Right cardiac atrium (tissue), 5 donors: ENCODE data around the gene BPIFB3. TPM values are rescaled to one million over a fixed set of nuclear protein-coding genes. Genes with fewer than 3 reads are reported as not detected.

Experiments
- ATAC-seq, 2 donors: fragments of 200-7000 bp; cut with Tn5 transposase; one replicate each; pipeline versions ENCODE4 v1.8.0 to v1.9.1; 2020; ENCODE audit warnings: moderate library complexity in 2 of 2, mild to moderate bottlenecking in 1 of 2
- DNase-seq, 3 donors: peaks; one replicate each; pipeline ENCODE4 v3.0.0-alpha.2; 2020
- H3K27ac ChIP-seq: one replicate; pipeline ENCODE4 v1.5.1; 2013; ENCODE audit warnings: mild to moderate bottlenecking, low read length, control low read depth, moderate library complexity
- H3K27me3 ChIP-seq: one replicate; pipeline ENCODE4 v1.6.1; 2013; ENCODE audit not compliant: control insufficient read depth, insufficient read depth
- H3K4me1 ChIP-seq: one replicate; pipeline ENCODE4 v1.6.1; 2013; ENCODE audit warnings: low read length; ENCODE audit not compliant: control insufficient read depth, insufficient read depth
- H3K4me3 ChIP-seq: one replicate; pipeline ENCODE4 v1.5.1; 2013; ENCODE audit warnings: low read length, control low read depth
- H3K9me3 ChIP-seq: one replicate; pipeline ENCODE4 v1.6.1; 2013; ENCODE audit warnings: low read length; ENCODE audit not compliant: control insufficient read depth
- WGBS: extraction: QIAGEN DNeasy Blood & Tissue Kit; methylation state at CpG from one replicate; pipeline ENCODE4 v1.1.7; 2013; 5-methylcytosine and 5-hydroxymethylcytosine counted together
- intact Hi-C, 4 donors: fragments of 100-400 bp; cut with DNase I; formaldehyde crosslinking; loops; one replicate each; pipeline versions ENCODE4 v1.11.0 to v1.14.0; 2022 to 2023
- polyA plus RNA-seq: library from polyadenylated mRNA; stranded (reverse); fragments of 200-250 nt; gene quantifications from one replicate; pipeline ENCODE4 v1.2.3, GENCODE V29; 2013
- total RNA-seq, 4 donors: library from RNA; stranded (reverse); fragmentation: NEBNext Ultra II Directional; extraction: Animal tissue kit (Norgen Biotek cat#: 25700); gene quantifications; one replicate each; pipeline ENCODE4 v1.2.1, GENCODE V29; 2021
- donor health status: healthy with polysubstance abuse.
- donor health status: DM: no; HTN: yes; CAD: no.
- donor health status: DM: no; HTN: no; CAD: no.
- donor health status: DM: no; HTN: yes; CAD: no; lungs with severe emphysema.
- donor health status: DM: yes; HTN: yes; CAD: no.

Gene BPIFB3
- total and polyA plus RNA-seq, 5 donors: not detected

DNA sequence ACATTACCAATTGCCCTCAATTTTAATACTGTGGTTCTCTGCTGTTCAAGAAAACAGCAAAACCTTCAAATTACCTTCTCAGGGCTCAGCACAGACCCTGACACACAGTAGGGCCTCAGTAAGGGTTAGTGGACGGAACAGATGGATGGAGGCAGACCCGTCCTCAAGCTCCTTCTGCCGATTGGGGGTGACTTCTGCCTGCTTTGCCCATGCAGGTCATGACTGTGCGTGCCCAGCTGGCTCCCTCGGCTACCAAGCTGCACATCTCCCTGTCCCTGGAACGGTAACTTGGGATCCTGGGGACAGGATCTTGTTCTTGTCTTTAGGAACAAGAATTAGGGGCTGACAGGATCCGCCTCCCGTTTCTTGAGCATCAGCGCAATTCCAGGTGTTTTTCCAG is 16.0 kb downstream of the BPIFB3 start:
- ATAC-seq (no peak), DNase-seq (no peak)
- intact Hi-C loops: no loop called here
- Histone ChIP-seq H3K27ac (no peak overlapping the region), H3K4me3 (no peak overlapping the region), H3K9me3 (no peaks in the 10 kb centered on the region), H3K27me3 (no peaks in the 10 kb centered on the region), H3K4me1 (no peaks in the 10 kb centered on the region)
- WGBS: 85% methylated on average over 9 of the region's 9 CpGs

DNA sequence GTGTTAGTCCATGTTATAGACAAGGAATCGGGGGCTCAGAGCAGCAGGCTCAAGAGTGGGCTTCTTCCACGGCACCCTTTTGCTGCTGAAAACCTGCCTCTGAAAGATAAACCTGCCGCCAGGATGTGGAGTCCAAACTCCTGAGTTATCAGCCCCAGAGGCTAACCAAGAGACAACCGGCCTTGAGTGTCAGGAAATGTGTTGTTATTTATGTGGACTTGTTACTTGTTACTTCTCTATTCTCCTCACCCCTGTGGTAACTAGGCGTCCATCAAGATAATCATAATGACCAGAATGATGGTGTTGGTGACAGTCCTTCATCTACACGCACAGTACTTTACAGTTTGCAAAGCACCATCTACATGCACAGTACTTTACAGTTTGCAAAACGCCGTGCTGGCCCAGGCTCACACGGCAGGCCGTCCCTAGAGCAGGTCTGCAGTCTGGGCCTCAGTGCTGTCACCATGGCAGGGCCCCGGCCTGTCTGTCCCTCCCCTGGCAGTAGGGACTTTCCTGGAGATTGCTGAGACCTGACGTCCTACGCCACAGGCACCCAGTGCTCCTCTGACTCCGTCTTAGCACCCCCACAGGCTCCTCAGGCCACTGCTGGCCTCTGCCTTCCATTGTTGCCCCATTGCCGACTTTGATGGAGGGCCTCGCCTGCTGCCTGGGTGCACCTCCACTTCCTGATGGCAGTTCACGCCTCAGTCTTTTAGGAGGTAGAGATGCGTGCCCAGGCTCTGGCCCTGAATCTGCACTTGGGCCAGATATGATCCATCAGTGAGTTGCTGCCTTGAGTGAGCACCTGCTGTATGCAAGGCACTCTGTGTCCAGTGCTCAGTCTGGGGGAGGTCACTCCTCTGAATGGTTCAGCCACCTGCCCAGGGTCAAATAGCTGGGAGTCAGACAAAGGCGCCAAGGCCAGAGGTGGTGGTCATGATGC is 16.7 kb downstream of the BPIFB3 start:
- DNase-seq (no peak), ATAC-seq (no peak)
- Histone ChIP-seq H3K27ac (no peak overlapping the region), H3K9me3 (no peaks in the 10 kb centered on the region), H3K27me3 (no peaks in the 10 kb centered on the region), H3K4me1 (no peaks in the 10 kb centered on the region), H3K4me3 (no peak overlapping the region)
- intact Hi-C loops: no loop called here
- 72% methylated on average over 19 of the region's 19 CpGs for WGBS

GRCh38 chr20:33071198-33071597 is 17.5 kb downstream of the BPIFB3 start:
- Histone ChIP-seq H3K27me3 (no peaks in the 10 kb centered on the region), H3K27ac (no peak overlapping the region), H3K4me1 (no peaks in the 10 kb centered on the region), H3K9me3 (no peaks in the 10 kb centered on the region), H3K4me3 (no peak overlapping the region)
- DNase-seq: no peak
- ATAC-seq: no peak
- 89% methylated on average over 5 of the region's 5 CpGs for WGBS
- intact Hi-C loops: no loop called here

DNA sequence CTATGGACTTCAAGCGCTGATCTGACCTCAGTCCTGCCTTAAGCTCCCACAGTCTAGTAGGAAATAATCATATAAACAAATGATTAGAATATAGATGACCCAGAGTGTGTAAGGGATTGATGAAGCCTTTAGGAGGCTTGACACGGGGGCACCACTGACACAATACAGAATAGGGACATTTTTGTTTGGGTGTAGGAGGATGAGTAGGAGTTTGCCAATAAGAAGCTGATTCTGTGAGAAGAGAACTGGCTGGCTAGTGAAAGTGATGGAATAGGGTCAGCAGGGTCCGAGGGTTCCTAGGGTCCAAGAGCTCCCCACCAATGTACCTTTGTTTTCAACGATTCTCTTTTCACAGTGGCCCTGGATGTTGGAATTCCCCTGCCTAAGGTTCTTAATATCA is 18.7 kb downstream of the BPIFB3 start:
- H3K27ac ChIP-seq: no peak overlapping the region
- H3K27me3 ChIP-seq: no peaks in the 10 kb centered on the region
- no peak for DNase-seq
- WGBS: 88% methylated on average over 4 of the region's 4 CpGs
- no peaks in the 10 kb centered on the region for H3K4me1 ChIP-seq
- no peaks in the 10 kb centered on the region for H3K9me3 ChIP-seq
- H3K4me3 ChIP-seq: no peak overlapping the region
- no peak for ATAC-seq
- intact Hi-C loops: no loop called here

GRCh38 chr20:33072813-33073212 is 19.1 kb downstream of the BPIFB3 start:
- no peak for DNase-seq
- no peak overlapping the region for H3K27ac ChIP-seq
- 88% methylated on average over 2 of the region's 2 CpGs for WGBS
- no peaks in the 10 kb centered on the region for H3K4me1 ChIP-seq
- H3K27me3 ChIP-seq: no peaks in the 10 kb centered on the region
- H3K4me3 ChIP-seq: no peak overlapping the region
- no peak for ATAC-seq
- H3K9me3 ChIP-seq: no peaks in the 10 kb centered on the region
- intact Hi-C loops: no loop called here

- H3K4me3 ChIP-seq: no peak overlapping the region
- DNase-seq (no peak), ATAC-seq (no peak)
- 78% methylated on average over 2 of the region's 2 CpGs for WGBS
- no peaks in the 10 kb centered on the region for H3K4me1 ChIP-seq
- no peak overlapping the region for H3K27ac ChIP-seq
- intact Hi-C loops: loop anchor here in 1 of 4 donors (5.0 kb wide), 1 partner anchor 172 kb away; no protein-coding TSS in a partner anchor
- no peaks in the 10 kb centered on the region for H3K27me3 ChIP-seq
- no peaks in the 10 kb centered on the region for H3K9me3 ChIP-seq
These were observed 21.0 kb downstream of the BPIFB3 start for GRCh38 chr20:33074675-33075074.

DNA sequence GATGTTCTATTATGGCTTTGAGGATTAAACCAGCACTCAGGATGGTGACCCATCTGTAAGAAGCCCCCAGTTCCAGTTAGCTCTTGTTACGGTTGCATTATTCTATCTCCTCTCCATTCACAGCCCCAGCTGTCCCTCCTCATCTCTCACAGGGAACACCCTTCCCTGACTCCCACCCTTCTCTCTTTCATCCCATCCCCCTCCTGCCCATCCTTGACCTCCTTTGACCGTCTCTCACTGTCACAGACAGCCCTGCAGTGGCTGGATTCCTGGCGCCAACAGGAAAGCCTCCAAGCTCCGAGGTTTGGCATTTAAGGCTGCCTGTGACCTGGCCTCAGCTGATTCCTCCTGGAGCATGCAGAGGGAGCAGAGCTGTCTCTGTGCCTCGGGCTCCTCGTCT is 21.6 kb downstream of the BPIFB3 start:
- Histone ChIP-seq H3K9me3 (no peaks in the 10 kb centered on the region), H3K4me1 (no peaks in the 10 kb centered on the region), H3K27ac (no peak overlapping the region), H3K27me3 (no peaks in the 10 kb centered on the region), H3K4me3 (no peak overlapping the region)
- intact Hi-C loops: loop anchor here in 1 of 4 donors (5.0 kb wide), 1 partner anchor 173 kb away; no protein-coding TSS in a partner anchor
- ATAC-seq (no peak), DNase-seq (no peak)
- WGBS: 44% methylated on average over 6 of the region's 6 CpGs

DNA sequence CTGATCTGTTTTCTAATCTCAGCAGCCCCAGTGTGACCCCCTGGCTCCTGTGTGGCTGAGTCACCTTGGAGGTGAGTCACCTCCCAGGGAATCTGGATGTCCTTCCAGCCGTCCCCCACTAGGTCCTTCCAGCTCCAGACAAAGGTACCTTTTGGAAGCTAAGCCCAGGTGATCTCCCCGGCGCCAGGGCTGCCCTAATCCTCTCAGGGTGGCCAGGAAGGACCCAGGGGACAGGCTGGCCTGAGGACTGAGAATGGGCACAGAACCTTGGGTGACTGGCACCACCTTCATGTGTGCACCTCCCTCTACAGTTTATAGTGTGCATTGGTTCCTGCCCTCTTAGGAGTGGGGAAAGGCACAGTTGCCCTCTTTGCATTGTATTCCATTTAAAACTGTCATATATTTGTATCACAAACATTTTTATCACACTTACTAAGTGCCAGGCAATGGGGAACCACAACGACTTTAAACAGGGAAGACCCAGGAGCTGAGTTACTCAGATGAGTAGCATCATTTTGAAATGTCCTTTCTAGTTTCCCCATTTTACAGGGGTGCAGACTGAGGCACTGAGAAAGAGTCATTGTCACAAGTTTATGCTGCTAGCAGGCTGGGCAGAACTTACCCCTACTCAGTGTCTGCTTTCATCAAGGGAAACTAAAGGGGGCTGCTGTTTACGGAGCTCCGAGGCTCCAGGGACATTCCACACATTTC is 23.1 kb downstream of the BPIFB3 start:
- Histone ChIP-seq H3K27me3 (no peaks in the 10 kb centered on the region), H3K4me3 (no peak overlapping the region), H3K4me1 (no peaks in the 10 kb centered on the region), H3K27ac (no peak overlapping the region), H3K9me3 (no peaks in the 10 kb centered on the region)
- WGBS: 67% methylated on average over 6 of the region's 6 CpGs
- ATAC-seq: no peak
- no peak for DNase-seq
- intact Hi-C loops: loop anchor here in 1 of 4 donors (5.0 kb wide), 1 partner anchor 175 kb away; no protein-coding TSS in a partner anchor

GRCh38 chr20:33079259-33079658 is 25.6 kb downstream of the BPIFB3 start, which contains the start of gene BPIFB4:
Gene BPIFB4 (plus strand): TSS chr20:33079643. CDS start chr20:33081527, 1,884 bp downstream.
- ATAC-seq (no peak), DNase-seq (no peak)
- Histone ChIP-seq H3K4me3 (no peak within 1 kb of the TSS), H3K4me1 (no peaks in the 10 kb centered on the region), H3K27ac (no peak within 1 kb of the TSS), H3K27me3 (no peaks in the 10 kb centered on the region), H3K9me3 (no peaks in the 10 kb centered on the region)
- 76% methylated on average over 2 of the region's 2 CpGs for WGBS
- intact Hi-C loops: loop anchor here in 1 of 4 donors (5.0 kb wide), 1 partner anchor 177 kb away; no protein-coding TSS in a partner anchor

DNA sequence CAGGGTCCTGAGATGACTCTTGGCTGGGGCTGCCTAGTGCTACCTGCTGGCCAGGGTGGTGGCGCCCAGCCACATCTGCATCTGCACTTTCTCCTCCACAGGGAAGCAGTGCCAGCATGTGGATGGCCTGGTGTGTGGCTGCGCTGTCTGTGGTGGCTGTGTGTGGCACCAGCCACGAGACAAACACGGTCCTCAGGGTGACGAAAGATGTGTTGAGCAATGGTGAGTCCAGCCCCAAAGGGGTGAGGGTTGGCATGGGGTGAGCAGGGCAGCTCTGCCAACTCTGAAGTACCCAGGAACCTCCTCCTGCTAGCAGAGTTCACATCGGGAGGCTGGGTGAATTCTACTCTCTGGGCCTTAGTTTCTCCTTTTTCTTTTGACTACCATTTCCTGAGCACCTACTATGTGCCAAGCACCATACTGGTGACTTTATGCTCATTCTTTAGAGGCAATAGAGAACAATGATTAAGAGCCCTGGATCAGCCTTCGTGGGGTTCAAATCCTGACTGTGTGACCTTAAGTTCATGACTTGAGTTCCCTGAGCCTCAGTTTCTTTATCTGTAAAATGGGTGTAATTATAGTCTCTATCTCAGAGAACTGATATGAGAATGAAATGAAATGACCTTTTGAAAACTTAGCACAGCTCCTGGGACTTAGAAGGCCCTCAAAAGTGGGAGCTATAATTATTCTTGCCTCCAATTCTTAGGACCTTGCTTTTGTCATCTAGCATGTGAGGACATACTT is 27.9 kb downstream of the BPIFB3 start:
- Histone ChIP-seq H3K4me3 (no peak overlapping the region), H3K27ac (no peak overlapping the region), H3K4me1 (no peaks in the 10 kb centered on the region), H3K9me3 (no peaks in the 10 kb centered on the region), H3K27me3 (no peaks in the 10 kb centered on the region)
- DNase-seq: no peak
- no peak for ATAC-seq
- intact Hi-C loops: loop anchor here in 2 of 4 donors (2.0 to 10.0 kb wide), 2 partner anchors 161 to 287 kb away; no protein-coding TSS in a partner anchor
- 79% methylated on average over 7 of the region's 7 CpGs for WGBS
